Prostate gland (tissue), 2 donors: ENCODE measurements around the gene BNC2.

Source experiments
- CTCF ChIP-seq, 4 experiments: fragments of 200-600 bp in 2 of 4; fragments of 450-650 bp in 2 of 4; sonication (generic) in 2 of 4; IDR thresholded peaks; 1 replicate in 3 of 4; 2 replicates in 1 of 4; pipeline ENCODE4 v1.5.1; 2016 to 2019; ENCODE audit warnings: antibody characterized with exemption in 4 of 4, mild to moderate bottlenecking in 2 of 4, moderate library complexity in 2 of 4
- POLR2A ChIP-seq: fragments of 450-650 bp; IDR thresholded peaks from one replicate; pipeline ENCODE4 v1.6.1; 2016; ENCODE audit warnings: antibody characterized with exemption, mild to moderate bottlenecking

GRCh38 chr9:16803648-16804047 is 66.8 kb downstream of the BNC2 start:
- TF ChIP-seq CTCF (IDR thresholded peaks at IDR 0.05) (no peak), POLR2A (no peak)
